Adipose tissue (tissue), 3 donors: Measurements from ENCODE around the gene USP1. TPM values are rescaled to one million over a fixed set of nuclear protein-coding genes. Genes with fewer than 3 reads are reported as not detected.

ENCODE experiments used
- H3K27ac ChIP-seq: one replicate; pipeline ENCODE4 v1.5.1; 2013; ENCODE audit warnings: low read depth, low read length
- WGBS, 3 donors: extraction: QIAGEN DNeasy Blood & Tissue Kit; methylation state at CpG; one replicate each; pipeline ENCODE4 v1.1.7; 2013; 5-methylcytosine and 5-hydroxymethylcytosine counted together
- polyA plus RNA-seq, 3 donors: library from polyadenylated mRNA; stranded (reverse); fragments of 200-250 nt; gene quantifications; one replicate each; pipeline ENCODE4 v1.2.3, GENCODE V29; 2013
- donor health status: healthy with polysubstance abuse.
- donor health status: Bipolar disorder and iron deficiency.
- donor health status: healthy.

USP1 gene
- 10 to 100 TPM in 1 of 3 donors, 1 to 10 TPM in 2; 8.3 to 18.1 (median 8.5) TPM for polyA plus RNA-seq

DNA sequence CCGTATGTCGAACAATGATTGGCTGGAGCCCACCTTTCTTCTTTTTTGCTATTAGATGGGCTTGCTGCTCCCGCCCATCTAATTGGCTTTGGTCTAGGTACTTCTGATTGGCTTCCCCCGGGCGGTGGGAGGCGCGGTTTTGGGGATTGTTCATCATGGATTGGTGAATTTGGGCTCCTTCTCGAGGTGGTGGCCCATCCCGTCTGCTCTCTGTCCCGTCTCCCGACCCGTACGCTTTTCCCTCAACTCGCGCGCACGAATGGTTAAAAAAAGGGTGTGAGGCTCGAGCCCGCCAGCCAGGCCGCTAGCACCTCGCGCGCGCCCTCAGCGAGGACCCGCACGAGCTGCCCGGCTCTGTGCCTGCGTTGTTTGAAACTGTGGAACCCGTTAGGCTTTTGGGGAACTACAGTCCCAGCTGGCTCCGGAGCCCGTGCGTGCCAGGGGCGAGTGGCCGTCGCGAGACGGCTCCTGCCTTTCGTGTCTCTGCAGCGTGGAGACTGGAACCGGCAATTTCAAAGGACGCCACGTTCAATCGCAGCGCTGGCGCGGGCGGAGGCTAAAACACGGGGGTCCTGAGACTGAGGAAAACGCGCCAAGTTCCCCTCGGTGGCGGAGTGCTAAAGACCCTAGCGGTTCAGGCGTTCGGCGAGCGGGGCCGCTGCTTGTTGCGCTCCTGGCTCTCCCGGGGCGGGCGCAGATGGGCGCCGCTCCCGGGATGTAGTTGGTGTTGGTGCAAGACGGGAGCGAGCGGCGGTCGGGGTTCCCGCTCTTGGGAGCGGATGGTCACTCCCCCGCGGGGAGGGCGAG, at the start of gene USP1:
Gene USP1 (plus strand): TSS at position 584 of the 807 bp plus-strand sequence. CDS start 2,819 bp downstream, outside the sequence.
- 0% methylated on average over 75 to 76 of the region's 76 CpGs for WGBS, 3 donors
- H3K27ac ChIP-seq, result peak within 1 kb of the TSS; percentile 85

DNA sequence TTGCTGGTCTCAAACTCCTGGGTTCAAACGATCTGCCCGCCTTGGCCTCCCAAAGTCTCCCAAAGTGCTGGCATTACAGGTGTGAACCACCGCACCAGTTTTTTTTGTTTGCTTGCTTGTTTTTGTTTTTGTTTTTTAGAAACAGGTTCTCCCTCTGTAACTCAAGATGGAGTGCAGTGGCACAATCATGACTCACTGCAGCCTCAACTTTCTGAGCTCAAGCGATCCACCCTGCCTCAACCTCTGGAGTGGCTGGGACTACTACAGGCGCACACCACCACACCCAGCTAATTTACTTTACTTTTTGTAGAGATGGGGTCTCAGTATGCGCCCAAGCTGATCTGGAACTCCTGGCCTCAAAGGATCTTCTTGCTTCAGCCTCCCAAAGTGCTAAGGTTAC, 47.3 kb upstream of the USP1 start:
- no peak overlapping the region for H3K27ac ChIP-seq
- WGBS, 3 donors, result 93 to 99% (median 98%) methylated on average over 6 of the region's 6 CpGs

- no peak overlapping the region for H3K27ac ChIP-seq
- WGBS, 3 donors, result 78 to 90% (median 79%) methylated on average over 7 of the region's 7 CpGs
These were observed 46.8 kb upstream of the USP1 start for GRCh38 chr1:62390071-62390470.

DNA sequence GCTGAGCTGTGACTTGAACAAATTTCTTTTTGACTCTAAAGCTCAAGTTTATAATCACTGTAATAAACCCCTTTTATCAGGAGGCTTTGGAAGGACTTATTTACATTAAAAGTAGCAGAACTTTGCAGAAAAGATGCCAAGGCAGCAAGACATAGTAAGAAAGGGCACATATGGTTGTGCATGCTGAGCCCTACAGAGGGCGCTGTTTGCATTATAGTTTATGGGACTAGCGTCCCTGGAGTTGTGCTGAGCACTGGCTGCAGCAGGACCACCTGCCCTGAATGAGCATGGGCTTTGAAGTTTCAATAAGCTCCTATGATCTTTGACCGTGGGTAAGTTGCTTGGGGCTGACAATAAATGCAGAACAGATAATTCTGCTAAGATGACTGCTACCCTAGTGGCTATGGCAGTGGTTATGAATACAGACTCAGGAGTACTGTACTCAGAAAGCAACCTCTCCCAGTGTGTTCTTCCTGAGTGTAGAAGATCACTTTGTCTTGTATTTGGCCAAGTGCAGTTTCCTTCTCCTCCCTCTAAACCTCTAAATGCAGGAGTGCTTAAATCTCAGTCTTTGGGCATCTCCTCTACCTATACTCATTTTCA, 45.4 kb upstream of the USP1 start:
- WGBS, 3 donors, result 35 to 44% (median 42%) methylated on average over 3 of the region's 3 CpGs
- H3K27ac ChIP-seq, result no peak overlapping the region

- 93 to 95% (median 94%) methylated on average over 3 of the region's 3 CpGs for WGBS, 3 donors
- no peak overlapping the region for H3K27ac ChIP-seq
These were observed 43.9 kb upstream of the USP1 start for GRCh38 chr1:62392951-62393350.

GRCh38 chr1:62394646-62395045, 42.2 kb upstream of the USP1 start:
- WGBS, 3 donors, result 88 to 93% (median 89%) methylated on average over 8 of the region's 8 CpGs

GRCh38 chr1:62395291-62395690, 41.6 kb upstream of the USP1 start:
- 81 to 88% (median 81%) methylated on average over 4 of the region's 4 CpGs for WGBS, 3 donors
- no peak overlapping the region for H3K27ac ChIP-seq

More at GRCh38 chr1:62394646-62395045, 42.2 kb upstream of the USP1 start:
- no peak overlapping the region for H3K27ac ChIP-seq

- H3K27ac ChIP-seq, result no peak overlapping the region
- 68 to 77% (median 75%) methylated on average over 6 of the region's 6 CpGs for WGBS, 3 donors
These were observed 40.0 kb upstream of the USP1 start for GRCh38 chr1:62396871-62397270.

- 89 to 96% (median 90%) methylated on average over 3 of the region's 3 CpGs for WGBS, 3 donors
- no peak overlapping the region for H3K27ac ChIP-seq
These were observed 39.5 kb upstream of the USP1 start for GRCh38 chr1:62397301-62397700.

DNA sequence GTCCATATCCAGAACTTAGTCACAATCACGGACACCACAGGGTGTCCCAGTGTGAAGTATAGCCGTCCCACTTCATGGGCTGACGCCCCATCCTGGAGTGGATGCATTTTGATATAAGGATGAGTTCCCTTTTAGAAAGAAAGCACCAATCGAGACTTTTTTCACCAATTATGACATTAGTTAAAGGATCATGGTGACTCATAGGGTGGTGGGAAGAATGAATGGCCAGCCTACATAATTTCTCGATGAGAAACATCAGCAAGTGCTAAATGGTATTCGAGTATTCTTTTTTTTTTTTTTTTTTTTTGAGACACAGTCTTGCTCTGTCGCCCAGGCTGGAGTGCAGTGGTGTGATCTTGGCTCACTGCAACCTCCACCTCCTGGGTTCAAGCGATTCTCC, 38.5 kb upstream of the USP1 start:
- H3K27ac ChIP-seq, result no peak overlapping the region
- 78 to 94% (median 82%) methylated on average over 6 to 8 of the region's 8 CpGs for WGBS, 3 donors

DNA sequence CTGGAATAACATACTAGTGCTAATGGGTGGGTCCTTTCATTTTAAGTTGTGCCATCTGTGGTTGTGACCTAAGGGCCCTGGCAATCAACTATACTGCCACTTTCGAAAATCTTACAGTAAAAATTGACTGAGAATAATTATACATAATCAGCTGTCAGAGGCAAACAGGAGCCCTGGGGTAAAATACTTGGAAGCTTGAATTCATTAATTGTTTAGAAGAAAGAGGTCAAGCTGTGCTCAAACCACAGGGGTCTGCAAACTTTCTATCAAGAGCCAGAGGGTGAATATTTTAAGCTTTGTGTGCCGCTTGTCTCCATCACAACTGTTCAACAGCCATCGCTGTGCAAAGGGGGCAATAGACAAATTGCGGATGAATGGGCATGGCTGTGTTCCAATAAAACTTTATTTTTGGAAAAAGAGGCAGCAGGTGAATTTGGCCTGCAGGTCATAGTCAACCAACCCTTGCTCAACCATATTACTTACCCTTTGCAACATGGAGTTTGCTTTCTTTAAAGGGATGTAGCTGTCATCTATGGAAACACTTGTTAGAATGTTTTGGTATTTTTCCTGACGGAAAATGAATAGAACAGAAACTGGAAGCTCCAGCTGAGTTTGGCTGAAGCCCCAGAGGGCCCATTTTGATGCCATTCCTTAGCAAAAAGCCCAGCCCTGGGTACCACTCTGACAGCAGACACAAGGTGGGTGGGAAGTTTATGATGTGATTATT, 35.7 kb upstream of the USP1 start:
- WGBS, 3 donors, result 89 to 90% (median 90%) methylated on average over 5 of the region's 5 CpGs
- H3K27ac ChIP-seq, result no peak overlapping the region

DNA sequence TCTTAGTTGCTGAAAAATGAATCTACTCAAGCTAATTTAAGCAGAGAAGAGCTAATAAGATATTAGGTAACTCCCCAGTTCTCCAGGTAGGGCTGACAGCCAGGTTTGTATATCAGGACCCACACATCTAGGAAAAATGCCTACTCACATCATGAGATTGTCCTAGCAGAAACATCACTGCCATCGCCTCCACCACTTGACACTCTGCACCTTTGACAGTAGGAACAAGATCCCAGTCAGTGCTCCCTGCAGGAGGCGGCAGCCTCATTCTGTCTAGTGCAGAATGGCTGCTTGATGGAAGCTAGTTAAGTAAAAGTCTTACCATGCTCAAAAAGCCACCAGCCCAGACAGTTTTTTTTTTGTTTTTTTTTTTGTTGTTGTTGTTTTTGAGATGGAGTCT, 31.6 kb upstream of the USP1 start:
- no peak overlapping the region for H3K27ac ChIP-seq
- WGBS, 3 donors, result 92 to 98% (median 95%) methylated on average over 2 of the region's 2 CpGs

GRCh38 chr1:62406576-62406975, 30.3 kb upstream of the USP1 start:
- 78 to 85% (median 83%) methylated on average over 3 of the region's 3 CpGs for WGBS, 3 donors
- no peak overlapping the region for H3K27ac ChIP-seq

DNA sequence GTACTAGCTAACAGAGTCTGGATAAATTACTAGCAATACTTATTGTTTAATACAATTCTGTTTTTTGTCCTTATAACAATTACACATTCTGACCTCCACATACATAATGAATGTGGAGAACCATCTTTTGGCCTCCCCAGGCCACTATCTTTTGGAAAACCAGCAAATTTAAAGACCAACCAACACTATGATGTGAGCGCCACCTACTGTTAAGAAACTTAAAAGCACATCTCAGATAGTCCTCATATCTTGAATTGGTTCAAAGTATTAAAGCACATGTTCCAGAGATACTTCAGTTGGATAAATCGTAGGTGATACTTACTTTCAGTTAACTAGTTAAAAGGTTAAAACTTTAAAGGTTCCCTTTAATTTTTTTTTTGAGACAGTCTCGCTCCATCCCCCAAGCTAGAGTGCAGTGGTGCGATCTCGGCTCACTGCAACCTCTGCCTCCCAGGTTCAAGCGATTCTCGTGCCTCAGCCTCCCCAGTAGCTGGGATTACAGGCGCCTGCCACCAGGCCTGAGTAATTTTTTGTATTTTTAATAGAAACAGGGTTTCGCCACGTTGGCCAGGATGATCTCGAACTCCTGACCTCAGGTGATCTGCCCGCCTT, 29.3 kb upstream of the USP1 start:
- 58 to 73% (median 73%) methylated on average over 12 of the region's 12 CpGs for WGBS, 3 donors
- H3K27ac ChIP-seq, result no peak overlapping the region

DNA sequence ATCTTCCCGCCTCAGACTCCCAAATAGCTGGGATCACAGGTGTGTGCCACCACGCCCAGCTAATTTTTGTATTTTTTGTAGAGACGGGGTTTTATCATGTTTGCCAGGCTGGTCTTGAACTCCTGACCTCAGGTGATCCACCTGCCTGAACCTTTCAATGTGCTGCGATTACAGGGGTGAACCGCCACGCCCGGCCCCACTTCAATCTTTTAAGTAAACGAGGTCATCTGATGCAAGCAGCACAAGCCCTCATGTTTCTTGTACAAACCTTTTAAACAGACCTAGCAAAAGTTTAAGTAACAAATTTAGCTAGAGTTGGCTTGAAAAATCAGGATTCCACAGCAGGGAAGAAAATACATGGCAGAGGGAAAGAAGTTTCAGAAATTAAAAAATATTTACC, 21.2 kb upstream of the USP1 start:
- whole genome bisulfite sequencing, 3 donors, result 79 to 93% (median 86%) methylated on average over 8 of the region's 8 CpGs
- no peak overlapping the region for H3K27ac ChIP-seq

DNA sequence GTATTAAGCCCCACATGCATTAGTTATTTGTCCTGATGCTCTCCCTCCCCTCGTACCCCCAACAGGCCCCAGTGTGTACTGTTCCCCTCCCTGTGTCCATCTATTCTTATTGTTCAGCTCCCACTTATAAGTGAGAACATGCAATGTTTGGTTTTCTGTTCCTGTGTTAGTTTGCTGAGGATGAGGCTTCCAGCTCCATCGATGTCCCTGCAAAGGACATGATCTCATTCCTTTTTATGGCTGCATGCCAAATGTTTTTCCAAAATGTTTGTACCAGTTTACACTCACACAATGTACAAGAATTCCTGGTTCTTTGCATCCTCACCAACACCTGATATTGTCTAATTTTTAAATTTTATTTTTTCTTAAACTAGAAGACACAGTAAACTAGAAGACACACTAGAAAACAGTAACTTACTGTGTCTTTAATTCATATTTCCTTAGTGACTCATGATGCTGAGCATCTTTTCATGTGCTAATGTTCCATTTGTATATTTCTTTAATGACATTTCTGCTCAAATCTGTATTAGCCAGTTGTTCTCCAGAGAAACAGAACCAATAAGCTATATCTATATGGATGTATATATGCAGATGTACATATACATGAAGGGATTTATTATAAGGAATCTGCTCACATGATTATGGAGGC, 19.4 kb upstream of the USP1 start:
- WGBS, 3 donors, result 56 to 67% (median 63%) methylated on average over 2 of the region's 2 CpGs
- H3K27ac ChIP-seq, result no peak overlapping the region

DNA sequence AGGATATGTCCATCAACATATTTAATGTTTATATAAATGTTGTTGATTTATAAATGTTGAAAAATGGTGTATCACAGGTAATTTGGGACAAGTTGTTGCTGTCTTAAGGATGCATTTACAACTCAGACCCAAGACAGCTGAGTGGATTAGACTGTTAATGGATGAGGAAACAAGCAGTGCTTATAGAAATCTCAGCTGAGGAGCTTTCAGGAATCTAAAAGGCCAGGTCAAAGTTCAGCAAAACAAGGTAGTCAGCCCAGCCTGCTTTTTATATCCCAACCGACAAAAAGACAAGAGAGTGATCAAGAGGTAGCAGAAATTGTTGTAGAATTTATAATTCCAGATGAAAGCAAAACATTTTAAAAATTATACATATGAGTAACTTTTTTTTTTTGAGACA, 16.6 kb upstream of the USP1 start:
- no peak overlapping the region for H3K27ac ChIP-seq
- 77 to 91% (median 81%) methylated on average over 1 of the region's 1 CpG for WGBS, 3 donors

DNA sequence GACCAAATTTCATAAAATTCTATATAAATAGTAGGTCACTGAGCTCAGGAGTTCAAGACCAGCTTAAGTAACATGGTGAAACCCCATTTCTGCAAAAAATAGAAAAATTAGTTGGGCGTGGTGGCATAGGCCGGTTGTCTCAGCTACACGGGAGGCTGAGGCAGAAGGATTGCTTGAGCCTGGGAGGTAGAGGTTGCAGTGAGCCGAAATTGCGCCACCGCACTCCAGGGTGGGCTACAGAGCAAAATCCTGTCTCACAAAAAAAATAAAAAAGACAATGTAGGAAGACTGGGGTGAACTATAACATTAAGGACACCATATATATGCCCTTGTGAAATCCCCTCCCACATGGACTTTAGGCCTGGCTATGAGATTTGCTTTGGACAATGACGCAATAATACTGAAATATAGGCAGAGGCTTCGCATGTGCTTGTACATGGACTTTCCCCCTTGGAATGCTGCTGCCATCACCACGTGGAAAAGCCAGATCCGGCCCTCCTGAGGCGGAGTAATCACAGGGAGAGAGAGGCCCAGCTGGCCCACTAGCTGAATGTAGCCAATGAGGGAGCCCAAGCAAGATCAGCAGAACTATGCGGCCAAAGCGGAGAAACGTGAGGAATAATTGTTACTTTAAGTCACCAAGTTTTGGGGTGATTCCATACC, 13.1 kb upstream of the USP1 start:
- no peak overlapping the region for H3K27ac ChIP-seq
- 94 to 95% (median 94%) methylated on average over 14 of the region's 14 CpGs for WGBS, 3 donors
